ENCODE results near the gene WDR18.

Gene WDR18, protein sequence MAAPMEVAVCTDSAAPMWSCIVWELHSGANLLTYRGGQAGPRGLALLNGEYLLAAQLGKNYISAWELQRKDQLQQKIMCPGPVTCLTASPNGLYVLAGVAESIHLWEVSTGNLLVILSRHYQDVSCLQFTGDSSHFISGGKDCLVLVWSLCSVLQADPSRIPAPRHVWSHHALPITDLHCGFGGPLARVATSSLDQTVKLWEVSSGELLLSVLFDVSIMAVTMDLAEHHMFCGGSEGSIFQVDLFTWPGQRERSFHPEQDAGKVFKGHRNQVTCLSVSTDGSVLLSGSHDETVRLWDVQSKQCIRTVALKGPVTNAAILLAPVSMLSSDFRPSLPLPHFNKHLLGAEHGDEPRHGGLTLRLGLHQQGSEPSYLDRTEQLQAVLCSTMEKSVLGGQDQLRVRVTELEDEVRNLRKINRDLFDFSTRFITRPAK

DNA sequence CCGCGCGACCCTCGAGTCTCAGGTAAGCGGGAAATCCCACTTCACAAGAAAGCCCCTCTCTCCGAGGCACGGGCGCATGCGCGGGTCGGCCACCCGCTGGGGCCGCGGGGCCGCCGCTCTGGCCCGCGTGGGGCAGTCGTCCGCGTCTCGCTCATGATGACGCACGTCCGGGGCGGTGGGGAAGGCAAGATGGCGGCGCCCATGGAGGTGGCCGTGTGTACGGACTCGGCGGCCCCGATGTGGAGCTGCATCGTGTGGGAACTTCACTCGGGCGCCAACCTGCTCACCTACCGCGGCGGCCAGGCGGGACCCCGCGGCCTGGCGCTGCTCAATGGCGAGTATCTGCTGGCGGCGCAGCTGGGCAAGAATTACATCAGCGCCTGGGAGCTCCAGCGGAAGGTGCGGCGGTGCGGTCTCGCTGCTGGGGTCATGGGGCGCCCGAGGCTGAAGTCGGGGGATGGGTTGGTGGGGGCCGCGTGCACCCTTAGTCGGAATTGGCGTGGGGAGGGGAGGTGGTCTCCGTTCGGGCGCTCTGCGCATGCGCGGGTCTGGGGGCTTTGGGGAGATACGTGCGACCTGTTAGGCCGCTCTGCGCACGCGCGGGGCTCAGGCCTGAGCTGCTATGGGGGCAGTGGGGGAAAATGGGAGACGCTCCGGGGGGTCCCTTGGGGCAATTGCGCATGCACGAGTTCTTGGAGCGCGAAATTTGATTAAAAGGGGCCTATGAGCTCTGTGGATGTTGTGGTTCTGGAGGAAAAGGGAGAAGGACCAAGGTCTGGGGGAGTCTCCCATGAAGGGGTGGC is at the start of gene WDR18:
WDR18 (plus strand) TSS at position 181 of the 803 bp plus-strand sequence; CDS start at position 190, 9 bp downstream.
- DNase-seq = peak; percentile 90

DNA sequence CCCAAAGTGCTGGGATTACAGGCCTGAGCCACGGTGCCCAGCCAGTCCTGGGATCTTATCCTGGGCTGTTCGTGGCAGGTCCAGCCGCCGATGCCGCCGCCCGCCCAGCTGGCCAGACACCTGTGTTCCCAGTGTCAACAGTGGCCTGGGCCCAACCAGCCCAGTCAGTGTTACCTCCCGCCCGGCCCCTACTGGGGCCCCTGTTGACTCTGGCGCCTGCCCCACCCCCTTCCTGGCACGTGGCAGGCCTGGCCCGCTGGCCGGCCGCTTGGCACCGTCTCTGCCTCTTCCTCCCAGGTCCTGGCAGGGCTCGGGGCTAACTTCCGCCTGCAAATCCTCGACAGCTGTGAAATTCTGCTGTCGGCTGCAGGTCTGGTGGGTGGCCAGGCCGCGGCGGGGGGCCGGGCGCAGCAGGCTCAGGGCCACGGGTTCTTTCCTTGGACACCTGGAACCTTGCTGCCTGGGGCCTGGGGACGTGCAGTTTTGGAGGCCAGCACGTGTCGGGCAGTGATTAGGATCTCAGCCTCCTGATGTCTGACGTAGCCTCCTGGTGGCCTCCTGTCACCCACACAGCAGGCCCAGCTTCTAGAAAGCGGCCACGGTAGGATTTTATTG is 49.2 kb upstream of the WDR18 start:
- peak; percentile 90 for DNase-seq

DNA sequence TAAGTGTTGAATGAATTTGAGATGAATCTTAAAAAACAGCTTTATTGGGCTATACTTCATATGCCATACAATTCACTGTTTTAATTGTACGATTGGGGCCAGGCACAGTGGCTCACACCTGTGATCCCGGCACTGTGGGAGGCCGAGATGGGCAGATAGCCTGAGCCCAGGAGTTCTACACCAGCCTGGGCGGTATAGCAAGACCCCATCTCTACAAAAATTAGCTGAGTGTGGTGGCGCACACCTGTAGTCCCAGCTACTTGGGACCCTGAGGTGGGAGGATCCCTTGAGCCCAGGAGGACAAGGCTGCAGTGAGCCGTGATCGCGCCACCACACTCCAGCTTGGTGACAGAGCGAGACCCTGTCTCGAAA is 48.0 kb upstream of the WDR18 start:
- no peak for DNase-seq

DNA sequence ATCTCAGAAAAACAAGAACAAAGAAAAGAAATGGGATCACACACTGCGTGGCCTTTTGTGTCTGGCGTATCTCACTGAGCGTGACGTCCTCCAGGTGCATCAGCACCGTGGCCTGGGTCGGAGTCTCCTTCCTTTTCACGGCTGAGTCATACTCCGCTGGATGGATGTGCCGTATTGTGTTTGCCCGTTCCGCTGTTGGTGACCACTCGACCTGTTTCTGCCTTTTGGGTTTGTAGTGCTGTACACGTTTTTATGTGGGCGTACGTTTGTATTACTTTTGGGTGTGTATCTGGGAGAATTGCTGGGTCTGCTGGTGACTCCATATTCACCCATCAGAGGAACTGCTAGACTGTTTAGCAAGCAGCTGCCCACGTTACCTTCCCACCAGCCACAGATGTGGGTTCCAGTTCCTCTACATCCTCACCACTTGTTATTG is 46.9 kb upstream of the WDR18 start:
- no peak for DNase-seq

DNA sequence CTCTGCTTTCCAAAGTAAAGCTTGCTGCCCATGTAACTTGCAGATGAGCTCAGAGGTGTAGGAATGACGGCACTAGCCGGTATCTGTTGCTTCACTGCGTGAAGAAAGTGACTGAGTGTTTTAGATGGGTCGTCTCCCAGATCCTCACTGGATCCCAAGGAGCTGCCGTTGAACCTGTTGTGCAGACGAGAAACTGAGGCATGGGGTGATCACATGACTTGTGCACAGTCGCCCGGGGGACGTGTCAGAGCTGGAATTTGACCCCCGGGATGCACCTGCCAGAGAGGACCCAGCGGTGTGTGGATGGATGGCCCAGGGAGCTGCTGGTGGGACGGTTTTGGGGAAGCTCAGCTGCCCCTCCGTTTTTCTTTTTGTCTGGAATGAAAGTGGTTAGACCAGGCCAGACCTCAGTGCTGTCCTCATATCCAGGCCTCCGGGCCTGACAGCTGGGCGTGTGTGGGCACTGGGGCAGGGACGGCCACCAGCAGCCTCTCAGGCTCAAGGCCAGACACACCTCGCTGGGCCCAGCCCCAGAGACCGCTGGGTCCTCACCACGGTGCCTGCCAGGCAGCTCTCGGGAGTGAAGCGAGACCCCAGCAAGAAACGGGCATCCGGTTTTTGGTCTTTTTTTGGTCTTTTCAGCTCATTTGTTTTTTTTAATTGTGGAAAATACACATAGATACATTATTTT is 45.8 kb upstream of the WDR18 start:
- DNase-seq = no peak

DNA sequence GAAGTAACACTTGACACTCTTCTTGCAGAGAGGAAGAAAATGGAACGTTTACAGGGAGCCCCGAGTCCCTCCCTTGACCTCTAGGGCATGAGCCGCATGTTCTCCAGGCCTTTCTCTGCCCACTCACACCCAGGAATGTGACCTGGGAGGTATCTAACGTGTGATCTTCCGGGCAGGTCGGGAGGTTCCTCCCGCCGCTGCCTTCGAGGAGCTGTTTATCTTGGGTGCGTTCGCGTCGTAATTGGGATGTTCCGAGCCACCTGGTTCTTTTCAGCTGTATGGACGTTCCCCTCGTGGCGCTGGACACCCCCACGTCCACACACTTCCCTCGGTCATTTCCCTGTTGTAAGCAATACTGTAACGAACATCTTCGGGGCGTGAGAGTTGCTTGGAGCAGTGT is 44.7 kb upstream of the WDR18 start:
- DNase-seq = no peak

DNA sequence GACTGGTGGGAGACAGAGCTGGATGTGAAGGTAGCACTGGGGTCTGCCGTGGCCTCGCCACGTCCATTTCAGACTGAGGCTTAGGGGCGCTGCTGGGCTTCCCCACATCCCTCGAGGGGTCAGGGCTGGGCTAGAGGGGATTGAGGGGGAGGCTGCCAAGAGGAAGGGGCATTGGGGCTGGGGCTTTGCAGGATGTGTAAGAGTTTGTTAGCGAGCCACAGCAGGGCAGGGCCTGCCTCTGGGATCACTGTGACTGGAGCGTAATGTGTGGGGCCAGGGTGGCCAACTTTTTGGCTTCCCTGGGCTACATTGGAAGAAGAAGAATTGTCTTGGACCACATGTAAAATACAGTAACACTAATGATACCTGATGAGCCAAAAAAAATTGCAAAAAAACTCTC is 44.2 kb upstream of the WDR18 start:
- no peak for DNase-seq

DNA sequence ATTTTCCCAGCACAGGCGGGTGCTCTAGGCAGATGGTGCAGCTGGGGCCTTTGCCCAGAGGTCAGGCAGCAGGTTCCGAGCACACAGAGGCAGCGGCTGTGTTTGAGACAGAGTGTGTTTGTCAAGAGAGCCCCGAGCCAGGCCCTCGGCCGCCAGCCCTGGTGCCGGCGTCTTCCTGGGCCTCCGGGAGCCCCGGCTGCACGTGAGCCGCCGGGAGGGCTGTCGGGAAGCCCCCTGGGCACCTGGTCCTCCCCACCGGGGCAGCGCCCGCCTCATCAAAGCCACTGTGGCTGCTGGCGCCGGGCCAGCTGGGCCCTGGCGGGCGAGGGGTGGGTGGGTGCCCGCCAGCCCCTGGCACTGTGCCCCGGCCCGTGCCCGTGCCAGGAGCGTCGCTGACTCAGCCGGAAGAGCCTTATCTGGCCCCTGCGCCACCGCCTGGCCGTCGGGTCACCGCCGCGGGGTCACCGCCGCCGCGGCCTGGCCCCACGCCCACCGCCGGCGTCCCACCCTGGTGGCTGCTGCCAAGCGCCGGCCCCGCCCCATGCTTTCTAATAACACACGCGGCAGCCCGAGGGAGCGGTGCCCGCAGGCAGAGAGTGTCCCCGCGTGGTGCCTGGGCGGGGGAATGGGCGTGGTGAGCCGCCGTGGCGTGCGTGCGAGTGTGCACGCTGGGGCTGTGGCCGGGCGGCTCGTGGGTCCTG is 43.4 kb upstream of the WDR18 start:
- DNase-seq = peak; percentile 78

DNA sequence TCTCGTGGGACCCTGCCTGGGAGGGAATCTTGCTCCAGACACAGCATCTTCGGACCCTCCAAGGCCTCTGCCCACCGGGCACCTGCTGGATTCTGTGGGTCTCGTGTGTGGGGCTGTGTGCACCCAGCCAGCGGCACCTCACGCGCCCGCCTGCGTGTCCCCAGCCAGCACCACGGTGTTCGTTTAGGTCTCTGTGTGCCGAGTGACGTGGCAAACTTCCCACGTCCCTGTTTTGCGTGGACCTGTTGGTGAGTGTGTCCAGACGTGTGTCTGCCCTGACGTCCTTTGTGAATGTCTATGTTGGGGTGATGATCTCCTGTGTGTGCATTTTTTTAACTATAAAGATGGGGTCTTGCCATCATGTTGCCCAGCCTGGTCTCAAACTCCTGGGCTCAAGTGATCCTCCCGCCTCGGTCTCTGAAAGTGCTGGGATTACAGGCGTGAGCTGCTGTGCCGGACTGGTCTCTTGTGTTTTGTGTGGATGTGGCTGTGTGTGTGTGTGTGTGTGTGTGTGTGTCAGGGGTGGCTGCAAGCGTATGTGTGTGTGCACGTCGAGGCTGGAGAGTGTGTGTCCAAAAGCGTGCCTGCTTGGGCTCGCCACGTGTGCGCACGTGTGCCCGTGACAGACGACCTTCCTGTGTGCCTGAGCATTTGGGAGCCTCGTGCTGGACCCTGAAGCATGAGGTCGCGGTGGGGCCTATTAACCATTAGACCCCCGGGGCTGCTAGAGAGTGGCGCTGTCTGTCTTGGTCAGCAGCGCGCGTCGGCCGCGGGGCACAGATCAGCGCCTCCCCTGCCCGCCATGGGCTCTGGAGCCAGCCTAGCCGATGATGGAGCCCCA is 42.6 kb upstream of the WDR18 start:
- no peak for DNase-seq

DNA sequence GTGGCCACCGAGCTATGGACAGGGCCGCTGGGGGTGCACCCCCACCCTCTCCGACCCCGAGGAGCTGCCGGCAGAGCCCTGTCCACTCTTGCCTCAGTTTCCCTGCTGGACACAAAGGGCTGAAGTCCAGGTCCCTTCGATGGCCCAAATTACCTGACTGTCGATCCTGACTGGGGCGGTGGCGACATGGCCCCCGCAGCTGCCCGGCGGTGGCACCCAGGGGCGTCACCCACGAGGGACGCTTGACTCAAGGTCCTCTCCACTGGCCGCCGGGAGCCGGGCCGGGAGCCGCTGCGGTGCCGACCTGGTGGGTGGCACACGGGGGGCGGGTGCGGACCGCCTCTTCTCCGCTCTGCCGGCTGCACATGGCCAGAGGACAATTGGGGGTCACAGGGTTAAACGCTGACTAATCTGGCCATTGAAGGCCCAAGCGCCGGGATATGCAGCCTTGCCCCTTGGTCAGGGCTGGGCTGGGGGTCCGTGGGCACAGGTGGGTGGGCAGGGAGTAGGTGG is 42.0 kb upstream of the WDR18 start:
- no peak for DNase-seq

DNA sequence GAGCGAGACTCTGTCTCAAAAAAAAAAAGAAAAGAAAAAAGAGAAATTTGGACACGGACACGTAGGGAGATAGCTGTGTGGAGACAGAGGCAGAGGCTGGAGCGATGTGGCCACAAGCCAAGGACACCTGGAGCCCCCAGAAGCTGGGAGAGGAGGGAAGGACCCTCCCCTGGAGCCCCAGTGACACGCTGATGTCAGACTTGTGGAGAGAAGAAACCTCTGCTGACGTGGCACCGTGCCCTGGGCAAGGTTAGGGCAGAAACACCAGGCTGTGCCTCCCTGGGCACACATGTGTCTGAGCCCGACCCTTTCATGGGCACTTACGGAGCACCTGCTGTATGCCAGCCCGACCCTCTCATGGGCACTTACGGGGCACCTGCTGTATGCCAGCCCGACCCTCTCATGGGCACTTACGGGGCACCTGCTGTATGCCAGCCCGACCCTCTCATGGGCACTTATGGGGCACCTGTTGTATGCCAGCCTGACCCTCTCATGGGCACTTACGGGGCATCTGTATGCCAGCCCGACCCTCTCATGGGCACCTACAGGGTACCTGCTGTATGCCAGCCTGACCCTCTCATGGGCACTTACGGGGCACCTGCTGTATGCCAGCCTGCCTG is 40.5 kb upstream of the WDR18 start:
- no peak for DNase-seq

DNA sequence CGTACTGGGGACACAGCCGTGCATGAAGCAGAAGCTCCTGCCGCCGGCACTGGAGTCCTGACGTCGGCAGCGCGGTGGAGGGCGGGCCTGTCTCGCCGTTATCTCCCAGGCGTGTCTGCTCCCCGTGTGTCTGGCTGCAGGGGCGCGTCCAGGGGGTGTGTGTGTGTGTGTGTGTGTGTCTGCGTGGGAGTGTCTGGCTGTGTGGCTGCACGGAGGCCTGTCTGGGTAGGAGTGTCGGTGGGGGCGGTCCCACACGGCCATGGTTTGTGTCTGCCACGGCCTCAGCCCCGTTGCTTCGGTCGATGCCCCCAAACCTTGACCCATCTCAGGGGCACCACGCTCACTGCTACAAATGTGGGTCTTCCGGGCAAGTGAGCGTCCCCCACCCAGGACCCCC is 40.0 kb upstream of the WDR18 start:
- no peak for DNase-seq

DNA sequence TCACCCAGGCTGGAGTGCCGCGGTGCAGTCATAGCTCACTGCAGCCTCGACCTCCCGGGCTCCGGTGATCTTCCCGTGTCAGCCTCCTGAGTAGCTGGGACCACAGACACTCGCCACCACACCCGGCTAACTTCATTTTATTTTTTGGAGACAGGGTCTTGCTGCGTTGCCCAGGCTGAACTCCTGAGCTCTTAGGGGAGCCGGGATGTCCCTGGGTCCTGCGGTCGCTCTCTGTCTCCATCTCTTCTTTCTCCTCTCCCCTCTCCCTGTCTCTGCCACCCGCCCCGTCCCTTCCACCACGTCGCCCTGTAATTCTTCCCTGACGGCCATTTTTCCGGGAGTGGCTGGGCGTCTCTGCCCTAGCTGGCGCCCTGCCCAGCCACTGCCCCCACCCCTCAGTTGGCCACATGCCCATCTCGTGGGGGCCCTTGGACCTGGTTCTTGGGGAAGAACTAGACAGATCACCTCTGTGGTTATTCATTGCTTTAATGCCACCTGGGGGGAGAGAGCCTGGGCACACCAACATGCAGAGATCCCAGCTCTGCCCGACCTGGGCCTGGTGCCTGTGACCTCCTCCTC is 39.4 kb upstream of the WDR18 start:
- no peak for DNase-seq

DNA sequence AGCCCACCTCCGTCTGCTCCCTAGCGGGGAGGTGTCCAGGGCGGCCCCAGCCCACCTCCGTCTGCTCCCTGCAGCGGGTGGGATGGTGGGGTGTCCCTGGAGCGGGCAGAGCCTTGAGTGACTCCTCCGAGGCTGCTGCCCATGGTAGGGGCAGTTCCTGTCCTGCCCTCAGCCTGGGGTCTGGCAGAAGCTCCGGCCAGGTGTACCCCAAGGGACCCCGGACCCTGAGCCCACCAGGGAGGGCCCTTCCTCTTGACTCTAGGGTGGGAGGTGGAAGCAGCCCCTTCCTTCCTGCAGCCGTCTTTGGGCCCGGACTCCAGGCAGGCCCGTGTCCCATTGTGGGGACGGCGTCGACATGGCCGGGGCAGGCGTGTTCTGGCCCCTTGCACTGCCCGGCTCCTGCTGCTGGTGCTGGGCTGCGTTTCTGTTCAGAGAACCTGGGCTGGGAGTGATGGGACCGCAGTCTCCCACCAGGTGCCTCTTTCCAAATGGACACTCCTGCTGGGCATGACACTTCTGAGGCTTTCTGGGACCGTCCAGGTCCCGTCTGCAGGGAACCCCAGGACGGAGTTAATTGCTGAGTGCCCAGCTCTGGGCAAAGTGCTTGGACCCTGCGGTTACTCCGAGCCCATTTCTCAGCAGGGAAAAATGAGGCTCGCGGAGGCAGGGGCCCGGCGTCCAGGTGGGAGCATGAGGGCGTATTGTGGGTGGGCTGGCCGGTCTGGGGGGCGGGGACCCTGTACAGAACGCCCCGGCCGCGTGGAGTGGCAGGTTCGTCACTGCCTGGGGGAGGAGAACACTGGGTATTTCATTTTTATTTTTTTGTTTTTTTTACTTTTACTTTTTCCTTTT is 38.5 kb upstream of the WDR18 start:
- DNase-seq = no peak

DNA sequence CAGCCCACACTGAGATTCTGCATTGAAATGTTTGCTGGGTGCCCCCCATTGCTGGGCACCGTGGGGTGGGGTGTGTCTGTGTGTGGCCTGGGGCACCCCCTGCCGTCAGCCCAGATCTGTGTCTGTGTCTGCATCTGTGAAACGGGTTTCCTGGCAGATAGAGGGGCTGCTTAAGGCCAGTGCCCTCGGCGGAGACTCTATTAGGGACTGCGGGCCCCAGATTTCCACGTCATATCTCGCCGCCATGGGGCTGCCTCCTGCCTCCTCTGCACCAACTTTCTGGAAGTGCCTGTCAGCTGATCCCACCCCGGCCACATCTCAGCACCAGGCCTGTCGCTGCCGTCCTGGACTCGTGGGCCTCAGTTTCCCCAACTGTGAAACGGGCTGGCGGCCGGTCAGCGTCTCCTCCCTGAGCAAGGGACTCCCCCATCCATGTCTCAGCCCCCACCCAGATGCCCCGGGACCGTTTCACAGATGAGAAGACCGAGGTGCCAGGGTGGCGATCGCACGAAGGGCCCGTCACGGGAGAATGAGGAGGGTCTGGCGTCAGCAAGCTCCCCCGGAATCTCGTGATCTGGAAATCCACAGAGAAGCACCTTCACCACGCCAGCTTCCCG is 36.9 kb upstream of the WDR18 start:
- no peak for DNase-seq

DNA sequence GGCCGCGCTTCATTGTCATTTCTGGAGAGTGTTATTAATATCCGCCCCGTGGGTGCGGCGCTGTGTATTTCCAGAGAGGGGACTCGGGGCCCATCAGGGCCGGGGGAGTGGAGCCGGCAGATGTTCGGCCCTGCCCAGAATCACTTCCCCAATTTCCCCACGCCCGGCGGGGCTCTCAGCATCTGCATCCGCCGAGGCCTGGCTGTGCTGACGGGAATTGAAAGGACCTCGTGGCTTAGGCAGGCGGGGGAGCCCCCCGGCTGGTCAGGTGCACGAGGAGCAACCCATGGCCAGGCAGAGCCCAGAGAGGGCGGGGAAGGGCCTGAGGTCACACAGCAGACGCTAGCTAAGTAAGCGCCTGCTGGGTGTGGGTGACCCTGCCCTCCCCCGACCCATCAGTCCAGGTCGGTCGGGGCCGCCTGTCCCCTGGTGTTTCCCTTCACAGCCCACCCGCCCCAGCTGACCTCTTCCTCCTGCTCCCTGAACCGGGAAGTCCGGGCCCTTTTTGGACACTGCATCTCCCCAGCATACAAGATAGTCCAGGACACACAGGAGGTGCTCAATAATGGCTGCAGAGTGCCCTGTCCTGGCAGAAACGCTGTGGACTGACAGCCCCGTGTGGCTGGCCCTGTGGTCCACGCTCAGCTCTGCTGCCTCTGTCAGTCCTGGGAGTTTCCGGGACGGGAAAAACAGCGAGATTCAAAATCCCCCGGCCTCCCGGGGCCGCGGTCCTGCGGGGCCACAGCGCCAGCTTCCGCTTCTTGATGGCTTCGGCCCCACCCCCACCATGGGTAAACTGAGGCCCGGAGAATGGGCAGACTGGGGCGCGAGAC is 36.2 kb upstream of the WDR18 start:
- no peak for DNase-seq

DNA sequence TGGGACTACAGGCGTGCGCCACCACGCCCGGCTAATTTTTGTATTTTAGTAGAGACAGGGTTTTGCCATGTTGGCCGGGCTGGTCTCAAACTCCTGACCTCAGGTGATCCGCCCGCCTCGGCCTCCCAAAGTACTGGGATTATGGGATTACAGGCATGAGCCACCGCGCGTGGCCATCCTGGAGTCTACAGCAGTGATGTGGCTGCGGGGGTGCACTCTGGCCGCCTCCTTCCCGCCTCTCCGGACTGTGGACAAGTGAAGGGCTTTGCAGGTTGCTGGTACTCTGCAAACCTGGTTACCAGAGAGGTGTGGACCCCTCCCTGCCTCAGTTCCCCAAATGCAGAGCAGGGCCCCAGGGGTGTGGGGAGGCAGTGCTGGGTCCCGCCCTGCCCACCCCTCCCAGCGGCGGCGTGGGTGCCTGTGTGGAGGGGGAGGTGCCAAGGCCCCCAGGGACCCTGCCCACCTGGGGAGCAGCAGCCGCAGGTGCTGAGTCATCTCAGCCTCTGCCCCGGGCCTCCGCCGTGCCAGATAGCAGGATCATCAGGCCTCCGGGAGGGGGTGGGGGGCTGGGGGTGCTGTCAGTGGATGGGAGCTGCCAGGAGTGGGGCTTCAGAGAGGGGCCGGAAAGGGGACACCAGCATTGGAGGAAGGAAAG is 35.2 kb upstream of the WDR18 start:
- no peak for DNase-seq

Data from NCI-H2029 (cell line).